Stimulated activated CD4-positive, alpha-beta T cell treated with anti-CD3 and anti-CD28 coated beads, Interleukin-2, amount 100 ng/mL, for 48 hours (primary cell): Measurements from ENCODE around the gene PDE7B.
"Not testable (repeated sequence)": the region's sequence is repeated elsewhere in the genome, so short reads cannot be mapped to it uniquely, and the experiment has no call there.

Source experiments
- DNase-seq, 2 donors: peaks; one replicate each; pipeline ENCODE4 v3.0.0-alpha.2; 2020

The PDE7B gene

GRCh38 chr6:136123468-136123867, 272.0 kb downstream of the PDE7B start:
- DNase-seq, result no peak

GRCh38 chr6:136125585-136125984, 274.1 kb downstream of the PDE7B start:
- DNase-seq, result no peak

GRCh38 chr6:136127873-136128272, 276.4 kb downstream of the PDE7B start:
- no peak for DNase-seq

GRCh38 chr6:136129365-136129764, 277.9 kb downstream of the PDE7B start:
- no peak for DNase-seq

GRCh38 chr6:136134268-136134667, 282.8 kb downstream of the PDE7B start:
- no peak for DNase-seq

- DNase-seq, result no peak
These were observed 283.2 kb downstream of the PDE7B start for GRCh38 chr6:136134751-136135150.

GRCh38 chr6:136136274-136136673, 284.8 kb downstream of the PDE7B start:
- no peak for DNase-seq

- no peak for DNase-seq
These were observed 285.6 kb downstream of the PDE7B start for GRCh38 chr6:136137008-136137692.

- no peak for DNase-seq
These were observed 286.4 kb downstream of the PDE7B start for GRCh38 chr6:136137739-136138402.

GRCh38 chr6:136139111-136139510, 287.6 kb downstream of the PDE7B start:
- not testable (repeated sequence) for DNase-seq

GRCh38 chr6:136144251-136145023, 292.9 kb downstream of the PDE7B start:
- no peak for DNase-seq

- no peak for DNase-seq
These were observed 294.6 kb downstream of the PDE7B start for GRCh38 chr6:136146130-136146529.

- DNase-seq, result no peak
These were observed 295.8 kb downstream of the PDE7B start for GRCh38 chr6:136147342-136147741.

GRCh38 chr6:136148051-136148450, 296.6 kb downstream of the PDE7B start:
- no peak for DNase-seq

GRCh38 chr6:136148523-136148922, 297.0 kb downstream of the PDE7B start:
- no peak for DNase-seq

- DNase-seq, result no peak
These were observed 297.8 kb downstream of the PDE7B start for GRCh38 chr6:136149311-136149710.

GRCh38 chr6:136150961-136151360, 299.5 kb downstream of the PDE7B start:
- no peak for DNase-seq

- no peak for DNase-seq
These were observed 302.3 kb downstream of the PDE7B start for GRCh38 chr6:136153707-136154375.

- DNase-seq, result no peak
These were observed 303.7 kb downstream of the PDE7B start for GRCh38 chr6:136155191-136155590.

- DNase-seq, result no peak
These were observed 306.2 kb downstream of the PDE7B start for GRCh38 chr6:136157743-136158142.

- DNase-seq, result no peak
These were observed 306.9 kb downstream of the PDE7B start for GRCh38 chr6:136158387-136158821.

- DNase-seq, result no peak
These were observed 307.5 kb downstream of the PDE7B start for GRCh38 chr6:136158971-136159370.

GRCh38 chr6:136160250-136160649, 308.7 kb downstream of the PDE7B start:
- DNase-seq, result no peak
